GM19193 (cell line): ENCODE results near the gene IKZF4.

Source experiments
- POLR2A ChIP-seq: IDR thresholded peaks from 4 replicates; pipeline ENCODE4 v1.6.1; 2011; ENCODE audit not compliant: insufficient read depth, insufficient read length; ENCODE audit errors: extremely low read depth

Gene IKZF4

DNA sequence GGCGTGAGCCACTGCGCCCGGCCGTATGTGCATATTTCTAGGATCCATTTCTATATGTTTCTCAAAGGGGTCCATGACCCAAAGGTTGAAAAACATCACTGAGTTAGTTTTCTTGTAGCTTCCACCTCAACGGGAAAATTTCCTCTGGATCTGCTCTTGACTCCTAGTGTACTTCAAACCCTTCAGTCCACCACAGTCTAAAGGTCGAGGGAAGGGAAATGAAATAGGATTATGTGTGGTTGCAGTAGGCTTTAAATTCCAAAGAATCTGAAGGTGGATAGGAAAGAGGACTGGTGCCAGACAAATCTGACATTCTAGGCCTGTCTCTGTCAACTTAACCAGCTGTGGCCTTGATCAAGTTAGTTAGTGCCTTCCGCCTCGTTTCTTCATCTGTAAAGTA, 25.5 kb upstream of the IKZF4 start:
- TF ChIP-seq POLR2A = no peak

DNA sequence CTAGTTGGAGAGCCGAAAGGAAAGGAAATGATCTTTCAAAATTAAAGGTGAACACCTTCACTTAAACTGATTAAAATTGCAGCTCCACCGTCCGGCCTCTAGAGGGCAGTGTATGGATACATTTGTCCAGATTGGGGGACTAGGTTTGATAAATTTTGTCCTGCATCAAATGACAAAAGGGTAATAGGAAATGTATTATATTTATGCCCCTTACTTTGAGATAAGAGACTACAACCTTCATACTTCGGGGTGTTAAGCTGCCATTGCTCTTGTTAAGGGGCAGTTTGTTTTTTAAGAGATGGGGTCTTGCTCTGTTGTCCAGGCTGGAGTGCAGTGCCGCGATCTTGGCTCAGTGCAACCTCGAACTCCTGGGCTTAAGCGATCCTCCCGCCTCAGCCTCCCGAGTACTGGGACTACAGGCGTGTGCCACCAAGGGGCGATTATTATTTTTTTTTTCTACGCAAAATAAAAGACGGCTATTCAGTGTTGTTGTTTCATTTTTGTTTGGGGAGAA, 24.6 kb upstream of the IKZF4 start:
- no peak for TF ChIP-seq POLR2A

DNA sequence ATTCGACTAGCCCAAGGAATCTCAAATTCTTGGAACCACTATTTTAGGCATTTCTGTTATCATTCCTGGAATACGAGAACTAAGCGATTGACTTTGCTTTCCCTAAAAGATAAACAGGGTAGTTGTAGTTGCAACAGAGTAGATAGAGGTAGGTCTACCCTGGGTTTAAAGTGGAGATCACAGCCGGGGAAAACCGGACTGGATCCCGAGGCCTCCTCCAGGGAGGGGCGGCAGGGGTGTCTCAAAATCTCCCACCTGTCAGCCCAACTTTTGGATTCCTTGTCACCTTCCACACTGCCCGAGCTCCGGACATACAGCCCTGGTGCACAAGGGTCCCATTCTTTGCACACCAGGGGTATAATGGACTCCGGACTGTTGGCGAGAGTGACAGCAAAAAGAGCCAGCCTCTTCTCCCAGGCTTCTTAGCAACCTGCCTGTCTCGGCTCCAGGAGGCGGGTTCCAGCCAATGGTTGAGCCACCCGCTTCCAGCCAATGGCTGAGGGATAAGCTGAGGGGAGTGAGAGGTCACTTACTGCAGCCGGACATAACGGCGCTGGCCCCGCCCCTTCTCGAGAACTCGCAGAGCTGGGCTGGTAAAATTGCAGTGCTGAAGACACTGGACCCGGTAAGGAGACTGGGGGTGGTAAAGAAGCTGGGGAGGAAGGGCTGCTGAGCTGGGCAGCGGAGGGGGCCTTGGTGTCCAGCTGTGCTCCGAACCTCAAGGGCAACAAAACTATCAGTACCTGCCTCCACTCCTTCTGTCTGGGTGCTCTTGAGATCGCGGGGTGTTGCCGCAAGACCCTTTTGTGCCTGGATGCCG, 23.9 kb upstream of the IKZF4 start, which contains the start of gene SUOX:
Gene SUOX (plus strand): TSS at position 562 of the 820 bp plus-strand sequence. CDS start 4,946 bp downstream, outside the sequence.
- TF ChIP-seq POLR2A = peak; percentile 71

DNA sequence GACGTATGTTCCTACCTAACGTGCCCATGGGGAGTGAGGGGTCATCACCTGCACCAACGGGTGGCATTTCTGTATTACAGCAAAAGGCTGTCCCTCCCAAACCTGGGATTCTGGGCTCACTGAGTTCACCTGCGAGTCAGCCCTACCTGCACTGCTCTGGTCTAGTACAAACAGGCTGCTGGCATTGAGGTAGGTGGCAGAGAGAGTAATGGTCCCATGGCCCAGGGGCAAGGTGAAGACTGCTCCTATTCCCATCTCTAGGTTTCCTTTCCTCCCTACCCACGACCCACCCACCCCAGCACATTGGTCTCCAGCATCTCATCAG, 23.3 kb upstream of the IKZF4 start:
- no peak for TF ChIP-seq POLR2A

DNA sequence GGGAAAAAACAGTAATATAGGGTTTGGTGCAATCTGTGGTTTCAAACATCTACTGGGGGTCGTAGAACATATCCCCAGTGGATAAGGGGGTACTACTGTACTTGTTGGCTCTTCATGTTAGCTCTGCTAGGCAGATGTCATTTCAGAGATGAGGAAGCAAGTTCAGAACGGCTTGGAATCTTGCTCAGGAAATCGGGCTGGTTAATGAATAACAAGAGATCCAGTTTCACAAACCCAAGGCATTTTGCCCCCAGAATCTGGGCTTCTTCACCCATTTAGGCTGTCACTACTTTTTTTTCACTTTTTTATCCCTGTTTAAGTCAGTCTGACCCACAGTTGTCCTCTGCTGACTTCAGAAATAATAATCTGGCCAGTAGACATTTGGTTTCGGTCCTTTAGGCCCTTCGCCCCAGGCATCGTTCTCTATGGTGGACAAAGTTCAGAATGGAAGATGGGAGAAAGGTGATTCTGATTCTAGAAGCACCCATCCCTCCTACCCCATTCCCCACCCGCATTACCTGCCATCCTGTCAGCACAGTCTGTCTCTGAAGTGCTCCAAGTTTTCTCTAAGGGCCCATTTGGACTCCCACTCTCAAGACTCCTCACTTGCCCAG, 19.2 kb upstream of the IKZF4 start:
- no peak for TF ChIP-seq POLR2A

- TF ChIP-seq POLR2A = no peak
Measured at GRCh38 chr12:56004211-56004610, 16.6 kb upstream of the IKZF4 start.

DNA sequence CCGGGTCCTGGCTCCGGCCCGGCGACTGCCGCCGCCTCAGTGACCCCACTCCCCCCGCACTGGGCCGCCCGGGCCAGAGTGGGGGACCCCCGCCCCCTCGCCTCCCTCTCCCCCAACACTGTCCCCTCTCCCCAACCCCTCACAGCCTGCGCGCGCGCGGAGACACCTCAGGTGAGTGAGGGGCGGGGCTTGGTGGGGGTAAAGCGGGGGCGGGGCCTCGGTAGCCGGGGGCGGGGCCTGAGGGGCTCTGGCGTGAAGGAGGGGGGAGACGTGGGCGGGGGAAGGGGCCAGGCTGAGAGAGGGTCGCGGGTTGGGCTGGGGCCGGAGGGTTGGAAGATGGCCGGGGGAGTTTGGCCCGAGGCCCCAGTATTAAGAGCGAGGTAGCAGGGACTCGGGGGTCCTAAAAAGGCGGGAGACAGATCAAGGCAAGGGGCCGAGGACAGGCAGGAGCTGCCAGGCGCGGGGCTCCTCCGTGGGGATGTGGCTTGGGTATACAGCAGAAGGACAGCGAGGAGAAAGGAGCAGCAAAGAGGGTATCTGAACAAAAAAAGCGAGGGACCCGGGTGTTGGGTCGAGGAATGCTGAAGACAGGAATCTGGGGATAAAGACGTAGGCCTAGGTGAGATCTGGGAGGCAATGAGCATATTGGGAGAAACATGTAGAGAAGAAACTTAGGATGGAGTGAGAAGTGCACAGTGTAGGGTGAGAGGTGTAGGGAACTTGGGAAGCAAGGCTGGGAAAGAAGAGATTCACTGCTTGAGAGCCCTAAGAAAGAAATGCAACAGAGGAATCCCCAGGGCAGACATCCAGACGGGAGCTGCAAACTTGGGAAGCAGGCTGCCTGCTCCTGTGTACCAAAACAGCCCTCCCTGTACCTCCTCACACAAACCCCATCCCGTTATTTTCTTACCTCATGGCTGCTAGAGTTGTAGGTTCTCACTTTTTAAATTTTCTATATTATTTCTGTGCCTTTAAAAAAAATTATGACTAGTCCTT, 13.0 kb upstream of the IKZF4 start:
- no peak for TF ChIP-seq POLR2A

DNA sequence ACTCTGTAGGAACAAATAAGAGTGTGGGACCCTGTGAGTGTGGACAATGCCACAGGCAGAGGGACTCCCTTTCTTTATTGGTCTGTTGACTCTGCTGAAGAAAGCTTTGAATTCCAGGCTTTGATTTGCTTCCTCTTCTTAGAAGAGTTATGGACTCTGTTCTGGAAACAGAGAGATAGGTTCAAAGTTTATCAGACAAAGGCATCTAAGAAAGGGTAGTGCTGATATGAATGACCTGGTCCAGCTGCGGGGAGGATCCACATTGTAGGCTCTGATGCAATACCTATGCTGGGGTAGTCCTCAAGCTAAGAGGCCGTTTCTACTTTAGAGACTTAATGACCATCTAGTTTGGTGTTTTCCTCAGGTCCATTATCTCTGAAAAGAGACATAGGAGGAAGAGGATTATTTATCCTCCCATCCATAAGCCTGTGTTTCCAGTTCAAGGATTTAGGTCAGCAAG, 10.7 kb upstream of the IKZF4 start:
- no peak for TF ChIP-seq POLR2A

DNA sequence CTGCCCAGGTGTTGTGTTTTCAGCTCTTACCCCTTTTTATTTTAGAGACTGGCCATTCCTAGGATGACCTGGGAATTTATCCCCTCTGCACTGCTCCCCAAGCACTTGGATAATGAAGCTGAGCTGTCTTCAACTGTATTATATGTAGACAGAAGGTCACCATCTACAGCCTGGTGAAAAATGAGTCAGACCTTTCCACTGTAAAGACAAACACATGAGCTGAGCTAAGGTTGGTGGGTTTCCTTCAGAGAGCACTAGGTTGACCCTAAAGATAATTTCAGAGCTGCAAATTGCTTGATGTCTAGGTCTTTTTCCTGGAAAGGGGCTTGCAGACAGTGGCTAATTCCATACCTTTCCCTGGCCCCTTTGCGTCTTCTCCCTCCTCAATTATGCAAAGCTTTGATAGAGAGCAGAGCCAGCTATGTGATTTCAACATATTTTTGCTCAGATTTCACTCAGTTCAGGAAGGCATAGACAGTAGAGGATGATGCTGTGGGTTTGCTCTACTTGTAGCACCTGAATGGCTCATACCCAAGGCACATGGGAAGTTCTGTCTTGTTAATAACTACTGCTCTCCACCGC, 9.2 kb upstream of the IKZF4 start:
- no peak for TF ChIP-seq POLR2A

GRCh38 chr12:56013482-56013881, 7.4 kb upstream of the IKZF4 start:
- no peak for TF ChIP-seq POLR2A

GRCh38 chr12:56014205-56014604, 6.6 kb upstream of the IKZF4 start:
- no peak for TF ChIP-seq POLR2A

GRCh38 chr12:56017181-56017580, 3.7 kb upstream of the IKZF4 start:
- TF ChIP-seq POLR2A = no peak

DNA sequence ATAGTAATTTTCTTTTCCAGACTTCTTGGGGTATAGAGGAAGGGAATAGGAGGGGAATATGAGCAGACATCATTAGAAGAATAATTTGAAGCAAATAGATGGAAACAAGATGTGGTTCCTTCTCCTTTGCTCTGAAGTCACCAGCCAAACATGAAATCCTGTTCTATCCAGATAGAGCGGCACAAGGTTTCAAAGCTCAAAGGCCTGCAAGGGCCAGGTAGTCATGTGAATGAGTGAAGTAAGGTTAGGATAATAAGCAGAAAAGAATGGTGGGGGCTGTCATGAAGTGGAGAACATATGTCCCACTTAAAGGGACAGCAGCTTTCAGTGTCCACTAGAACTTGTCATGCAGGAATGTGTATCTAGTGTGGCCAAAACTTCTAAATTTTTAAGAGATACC, 2.5 kb upstream of the IKZF4 start:
- TF ChIP-seq POLR2A = no peak

DNA sequence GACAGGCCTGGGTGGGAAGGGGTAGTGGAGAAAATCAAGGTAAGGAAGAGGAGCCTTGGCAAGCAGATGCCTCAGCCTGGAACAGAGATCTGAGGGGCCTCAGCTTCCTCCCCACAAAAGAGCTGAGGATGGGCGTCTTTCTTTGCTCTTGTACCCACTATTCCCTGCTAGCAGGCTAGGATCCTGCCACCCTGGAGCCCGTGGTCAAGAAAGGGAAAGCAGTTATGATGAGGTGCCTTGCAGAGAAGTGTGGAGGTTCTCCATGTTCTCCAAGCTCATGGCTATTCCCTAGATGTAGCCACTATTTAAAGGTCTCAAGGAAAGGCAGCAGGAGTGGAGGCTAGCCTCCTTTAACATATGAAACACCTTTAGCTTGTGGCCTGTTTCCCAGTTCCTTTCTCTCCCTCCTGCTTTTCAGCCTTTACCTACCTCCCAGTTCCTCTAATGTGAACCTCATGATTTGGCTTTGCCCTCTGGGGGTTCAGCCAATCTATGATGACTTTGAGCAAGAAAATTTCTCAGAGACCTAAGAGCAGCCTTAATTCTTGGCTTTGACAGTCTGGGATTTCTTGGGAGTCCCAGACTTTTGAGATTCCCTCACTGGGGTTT, 1.1 kb downstream of the IKZF4 start:
- no peak for TF ChIP-seq POLR2A

GRCh38 chr12:56028511-56029165, 7.8 kb downstream of the IKZF4 start:
- TF ChIP-seq POLR2A = no peak

DNA sequence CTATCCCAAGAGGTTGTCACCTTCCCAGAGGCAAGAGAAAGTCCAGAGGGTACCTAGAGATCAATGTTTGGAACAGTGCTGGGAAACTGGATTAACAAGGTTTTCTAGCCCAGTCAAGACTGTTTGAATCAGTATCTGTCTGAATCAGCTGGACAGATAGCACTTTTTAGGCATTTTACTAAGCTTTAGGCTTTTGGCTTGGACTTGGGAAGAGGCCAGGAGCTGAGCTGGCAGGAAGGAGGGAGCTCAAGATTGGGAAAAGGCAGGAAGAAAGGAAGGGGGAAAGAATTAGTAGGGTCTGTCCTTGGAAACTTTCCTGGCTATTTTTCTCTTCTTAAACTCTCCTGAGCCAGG, 8.3 kb downstream of the IKZF4 start:
- no peak for TF ChIP-seq POLR2A
